Heart left ventricle (tissue), 16 donors: Measurements from ENCODE around the gene TANGO6. TPM values are rescaled to one million over a fixed set of nuclear protein-coding genes. Genes with fewer than 3 reads are reported as not detected.

ENCODE experiments used
- ATAC-seq, 4 donors: fragments of 200-7000 bp; cut with Tn5 transposase; one replicate each; pipeline ENCODE4 v1.9.1; 2020 to 2022; ENCODE audit warnings: moderate library complexity in 4 of 4, mild to moderate bottlenecking in 3 of 4, moderate number of reproducible peaks in 1 of 4
- DNase-seq, 5 donors: peaks; one replicate each; pipeline ENCODE4 v3.0.0-alpha.2; 2020
- H3K27ac ChIP-seq, 12 donors: fragments of 200-600 bp; sonication (generic) in 4 of 12; one replicate each; pipeline versions ENCODE4 v1.5.0 to v1.8.0; 2016 to 2022; ENCODE audit warnings: mild to moderate bottlenecking in 2 of 12
- H3K27me3 ChIP-seq, 9 donors: fragments of 200-600 bp; sonication (generic) in 2 of 9; one replicate each; pipeline versions ENCODE4 v1.5.1 to v1.8.0; 2016 to 2022; ENCODE audit warnings: mild to moderate bottlenecking in 3 of 9
- H3K36me3 ChIP-seq, 9 donors: fragments of 200-600 bp; sonication (generic) in 2 of 9; one replicate each; pipeline versions ENCODE4 v1.5.0 to v1.8.0; 2018 to 2022; ENCODE audit warnings: mild to moderate bottlenecking in 2 of 9
- H3K4me1 ChIP-seq, 12 donors: fragments of 200-600 bp; sonication (generic) in 4 of 12; one replicate each; pipeline versions ENCODE4 v1.5.0 to v1.8.0; 2016 to 2022; ENCODE audit warnings: mild to moderate bottlenecking in 3 of 12
- H3K4me3 ChIP-seq, 12 donors: fragments of 200-600 bp; sonication (generic) in 4 of 12; one replicate each; pipeline versions ENCODE4 v1.5.0 to v1.8.0; 2017 to 2022; ENCODE audit warnings: mild to moderate bottlenecking in 9 of 12, moderate library complexity in 4 of 12
- H3K9me3 ChIP-seq, 12 donors: fragments of 200-600 bp; sonication (generic) in 4 of 12; one replicate each; pipeline versions ENCODE4 v1.5.0 to v1.8.0; 2016 to 2022; ENCODE audit warnings: mild to moderate bottlenecking in 1 of 12
- CTCF ChIP-seq, 12 donors: fragments of 200-600 bp; sonication (generic) in 4 of 12; IDR thresholded peaks; one replicate each; pipeline versions ENCODE4 v1.5.0 to v1.8.0; 2018 to 2022; ENCODE audit warnings: antibody characterized with exemption in 12 of 12, mild to moderate bottlenecking in 5 of 12
- POLR2A ChIP-seq, 2 donors: fragments of 450-650 bp; IDR thresholded peaks; one replicate each; pipeline ENCODE4 v1.6.1; 2017; ENCODE audit warnings: antibody characterized with exemption in 2 of 2, mild to moderate bottlenecking in 2 of 2, moderate library complexity in 2 of 2
- WGBS, 4 donors: extraction: QIAGEN DNeasy Blood & Tissue Kit in 2 of 4; methylation state at CpG; one replicate each; pipeline versions ENCODE4 v1.1.5 to v1.1.7; 2013 to 2018; 5-methylcytosine and 5-hydroxymethylcytosine counted together
- intact Hi-C, 10 donors: fragments of 100-400 bp; cut with DNase I; formaldehyde crosslinking; loops; one replicate each; pipeline versions ENCODE4 v1.11.1 to v1.14.2; 2022
- polyA plus RNA-seq, 2 donors: library from polyadenylated mRNA; stranded (reverse); fragments of 200-250 nt; gene quantifications; one replicate each; pipeline ENCODE4 v1.2.3, GENCODE V29; 2013
- total RNA-seq, 9 donors: library from RNA; depleted of rRNA in 2 of 9; stranded (reverse); fragments of >200 nt in 2 of 9; fragmentation: NEBNext Ultra II Directional in 3 of 9; extraction: Animal tissue kit (Norgen Biotek cat#: 25700) in 3 of 9; gene quantifications; one replicate each; pipeline versions ENCODE4 v1.1.0 to v1.2.4, GENCODE V29; 2016 to 2023
- donor health status: ischemic (EF 13 %, LVEDD 7.1; RV severe dilation, severe dysfunction).
- donor health status: healthy with polysubstance abuse.
- donor health status: DM: no; HTN: yes; CAD: no.
- donor health status: DM: no; HTN: no; CAD: no.
- donor health status: ischemic (EF 25% LVEDD 6.9; RV normal size, moderate dysfunction).
- donor health status: ischemic (EF 25% LVEDD 5.7; RV mildly dilated, moderate dysfunction).
- donor health status: healthy.
- donor health status: DM: yes; HTN: yes; CAD: no.
- donor health status: ischemic (EF 35%, LVEDD 5.7; RV mildly dilated, moderate dysfunction).
- donor health status: nonischemic (EF 11% LVEDD 7.7; RV severe dilation, severe dysfunction).
- donor health status: DM: yes; HTN: yes; CAD: no.
- donor health status: PGD.
- donor health status: ischemic (EF 29% LVEDD 5.4; RV normal size, mild dysfunction).
- donor health status: nonischemic (EF 23%, LVEDD 6.1; RV moderate dilation, normal function).

TANGO6 gene
- total and polyA plus RNA-seq, 11 donors: 1.8 to 14.1 (median 8.8) TPM

- Histone ChIP-seq H3K27me3 (no peaks in the 10 kb centered on the region), H3K27ac (no peak overlapping the region), H3K9me3 (no peaks in the 10 kb centered on the region), H3K4me3 (no peak overlapping the region), H3K4me1 (peaks cover 0 to 6% (median 0%) of the 10 kb centered on the region in 12 donors), H3K36me3 (peaks cover 0 to 28% (median 6%) of the 10 kb centered on the region in 9 donors)
- ATAC-seq: peak in 1 of 4 donors; percentile 74
- intact Hi-C loops: loop anchor here in 1 of 10 donors (10.0 kb wide), 1 partner anchor 373 kb away; no protein-coding TSS in a partner anchor
- TF ChIP-seq CTCF (IDR thresholded peaks at IDR 0.05): no peak
- TF ChIP-seq POLR2A (IDR thresholded peaks at IDR 0.05): no peak
- no peak for DNase-seq
- WGBS, 4 donors: 59 to 75% (median 68%) methylated on average over 4 of the region's 4 CpGs
Measured at GRCh38 chr16:68898026-68898425, 54.7 kb downstream of the TANGO6 start.

- intact Hi-C loops: loop anchor here in 6 of 10 donors (5.0 to 10.0 kb wide), 3 partner anchors 65 to 222 kb away; partner anchors contain the start of gene HAS3 (in 3 of the 6)
- H3K36me3 ChIP-seq: peaks cover 0 to 45% (median 6%) of the 10 kb centered on the region in 9 donors
- 84 to 93% (median 89%) methylated on average over 4 of the region's 4 CpGs for WGBS, 4 donors
Measured at GRCh38 chr16:68900009-68900408, 56.7 kb downstream of the TANGO6 start.

GRCh38 chr16:68902003-68902968 lies 59.0 kb downstream of the TANGO6 start:
- H3K4me1 ChIP-seq: peaks cover 0 to 6% (median 0%) of the 10 kb centered on the region in 12 donors
- peak in 1 of 5 donors; percentile 7 for DNase-seq
- peaks cover 0 to 52% (median 8%) of the 10 kb centered on the region in 9 donors for H3K36me3 ChIP-seq
- no peaks in the 10 kb centered on the region for H3K27me3 ChIP-seq
- H3K9me3 ChIP-seq: no peaks in the 10 kb centered on the region
- peak in 3 of 4 donors; percentile 52 to 60 (median 54) for ATAC-seq
- peak; percentile 49 to 73 (median 62) for TF ChIP-seq CTCF (IDR thresholded peaks at IDR 0.05)
- TF ChIP-seq POLR2A (IDR thresholded peaks at IDR 0.05): no peak
- intact Hi-C loops: loop anchor here (1.0 to 10.0 kb wide), 5 partner anchors 63 to 223 kb away; partner anchors contain the start of gene HAS3 (in 3 of the 10)
- 19 to 33% (median 25%) methylated on average over 5 of the region's 5 CpGs for WGBS, 4 donors
- no peak overlapping the region for H3K4me3 ChIP-seq
- no peak overlapping the region for H3K27ac ChIP-seq

More at GRCh38 chr16:68900009-68900408, 56.7 kb downstream of the TANGO6 start:
- Histone ChIP-seq H3K27me3 (no peaks in the 10 kb centered on the region), H3K9me3 (no peaks in the 10 kb centered on the region), H3K4me1 (peaks cover 0 to 6% (median 0%) of the 10 kb centered on the region in 12 donors), H3K4me3 (no peak overlapping the region), H3K27ac (no peak overlapping the region)
- ATAC-seq (no peak), DNase-seq (no peak)
- TF ChIP-seq POLR2A (IDR thresholded peaks at IDR 0.05): no peak
- TF ChIP-seq CTCF (IDR thresholded peaks at IDR 0.05): no peak

GRCh38 chr16:68902969-68903345 lies 59.6 kb downstream of the TANGO6 start:
- no peak overlapping the region for H3K27ac ChIP-seq
- TF ChIP-seq POLR2A (IDR thresholded peaks at IDR 0.05) (no peak), CTCF (IDR thresholded peaks at IDR 0.05) (no peak)
- DNase-seq (no peak), ATAC-seq (no peak)
- intact Hi-C loops: loop anchor here (1.0 to 10.0 kb wide), 5 partner anchors 62 to 222 kb away; partner anchors contain the start of gene HAS3 (in 3 of the 10)
- H3K4me1 ChIP-seq: peaks cover 0 to 6% (median 0%) of the 10 kb centered on the region in 12 donors
- H3K4me3 ChIP-seq: no peak overlapping the region
- no peaks in the 10 kb centered on the region for H3K27me3 ChIP-seq
- no peaks in the 10 kb centered on the region for H3K9me3 ChIP-seq
- 88 to 97% (median 95%) methylated on average over 2 of the region's 2 CpGs for WGBS, 4 donors
- peaks cover 0 to 59% (median 15%) of the 10 kb centered on the region in 9 donors for H3K36me3 ChIP-seq
